Loucy (cell line): ENCODE data around the gene ELOVL6.

ENCODE experiments used
- CTCF ChIP-seq: fragments of 200-600 bp; sonication (generic); conservative IDR thresholded peaks from 2 replicates; pipeline ENCODE4 v1.5.1; 2014; ENCODE audit warnings: mild to moderate bottlenecking, antibody characterized with exemption, low read length
- EZH2phosphoT487 ChIP-seq: fragments of 200-600 bp; IDR thresholded peaks from 2 replicates; pipeline ENCODE4 v1.6.1; 2018; ENCODE audit warnings: antibody characterized with exemption, mild to moderate bottlenecking, moderate library complexity, borderline replicate concordance

- no peak for TF ChIP-seq CTCF
- no peak for TF ChIP-seq EZH2phosphoT487
Observed at GRCh38 chr4:110165382-110166286, 32.8 kb downstream of the ELOVL6 start.
